CD4-positive, alpha-beta T cell treated with Interferon alpha-2 for 1 hour (primary cell): ENCODE measurements around the gene FAM168A.
"Not testable (repeated sequence)": the region's sequence is repeated elsewhere in the genome, so short reads cannot be mapped to it uniquely, and the experiment has no call there.

Source experiments
- DNase-seq, 2 donors: peaks; one replicate each; pipeline ENCODE4 v3.0.0-alpha.2; 2020 to 2022

FAM168A gene

DNA sequence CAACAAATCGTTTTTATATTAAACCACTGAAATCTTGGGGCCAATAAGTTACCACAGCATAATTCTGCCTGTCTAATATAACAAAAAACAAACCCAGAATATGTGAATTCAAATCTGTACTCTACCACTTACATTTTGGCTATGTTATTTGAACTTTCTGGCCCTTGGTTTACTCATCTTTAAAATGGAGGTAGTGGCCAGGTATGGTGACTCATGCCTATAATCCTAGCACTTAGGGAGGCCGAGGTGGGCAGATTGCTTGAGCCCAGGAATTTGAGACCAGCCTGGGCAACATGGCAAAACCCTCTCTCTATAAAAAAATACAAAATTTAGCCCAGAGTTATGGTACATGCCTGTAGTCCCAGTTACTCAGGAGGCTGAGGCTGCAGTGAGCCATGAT, 84.2 kb downstream of the FAM168A start:
- no peak for DNase-seq

DNA sequence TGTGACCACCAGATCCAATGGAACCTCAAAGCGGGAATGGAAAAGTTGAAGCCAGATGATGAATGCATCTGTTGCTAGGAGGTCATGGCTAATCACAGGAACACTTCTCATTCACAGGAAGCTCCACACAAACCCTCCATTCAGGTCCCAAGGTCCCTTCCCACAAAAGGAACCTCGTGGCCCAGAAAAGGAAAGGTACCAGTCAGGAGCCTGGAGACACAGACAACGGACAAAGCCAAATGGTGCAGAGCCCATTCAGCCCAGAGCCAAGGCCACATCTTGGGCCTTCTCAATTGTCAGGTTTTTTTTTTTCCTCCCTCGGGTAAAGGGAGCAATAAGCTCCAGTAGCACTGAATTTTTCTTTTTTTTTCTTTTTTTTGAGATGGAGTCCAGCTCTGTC, 87.0 kb downstream of the FAM168A start:
- no peak for DNase-seq

DNA sequence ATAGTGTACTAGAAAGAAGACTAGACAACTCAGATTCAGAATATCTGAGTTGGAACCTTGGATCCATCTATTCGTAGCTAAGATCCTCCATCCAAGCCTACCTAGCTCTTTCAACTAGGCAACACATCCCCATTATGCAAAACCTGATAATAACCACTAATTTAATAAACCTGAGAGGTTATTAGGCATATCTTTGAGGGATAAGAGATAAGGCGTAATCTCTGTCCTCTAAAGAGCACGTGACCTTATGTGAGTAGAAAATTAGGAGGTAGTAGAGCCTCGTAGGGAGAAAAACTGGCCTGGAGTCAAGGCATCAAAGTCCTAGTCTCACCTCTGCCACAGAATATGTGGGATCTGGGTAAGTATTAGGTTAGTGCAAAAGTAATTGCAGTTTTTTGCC, 87.8 kb downstream of the FAM168A start:
- DNase-seq, result no peak

DNA sequence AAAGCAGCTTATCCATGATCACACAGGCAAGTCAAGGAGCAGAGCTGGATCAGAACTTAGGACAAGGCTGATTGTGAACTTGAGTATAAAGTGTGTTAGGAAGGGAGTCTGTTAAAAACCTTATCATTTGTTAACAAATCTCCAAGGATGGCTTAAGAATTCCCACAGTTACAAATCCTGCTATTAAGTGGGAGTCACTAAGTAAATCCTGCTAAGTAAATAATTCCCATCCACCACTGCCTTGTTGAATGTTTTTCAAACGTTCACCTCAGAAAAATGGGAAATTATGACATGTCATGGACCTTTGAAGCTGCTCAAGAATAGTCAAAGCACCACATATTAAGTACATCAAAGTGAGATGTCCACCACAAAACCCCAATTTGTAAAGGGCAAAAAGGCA, 88.7 kb downstream of the FAM168A start:
- no peak for DNase-seq

DNA sequence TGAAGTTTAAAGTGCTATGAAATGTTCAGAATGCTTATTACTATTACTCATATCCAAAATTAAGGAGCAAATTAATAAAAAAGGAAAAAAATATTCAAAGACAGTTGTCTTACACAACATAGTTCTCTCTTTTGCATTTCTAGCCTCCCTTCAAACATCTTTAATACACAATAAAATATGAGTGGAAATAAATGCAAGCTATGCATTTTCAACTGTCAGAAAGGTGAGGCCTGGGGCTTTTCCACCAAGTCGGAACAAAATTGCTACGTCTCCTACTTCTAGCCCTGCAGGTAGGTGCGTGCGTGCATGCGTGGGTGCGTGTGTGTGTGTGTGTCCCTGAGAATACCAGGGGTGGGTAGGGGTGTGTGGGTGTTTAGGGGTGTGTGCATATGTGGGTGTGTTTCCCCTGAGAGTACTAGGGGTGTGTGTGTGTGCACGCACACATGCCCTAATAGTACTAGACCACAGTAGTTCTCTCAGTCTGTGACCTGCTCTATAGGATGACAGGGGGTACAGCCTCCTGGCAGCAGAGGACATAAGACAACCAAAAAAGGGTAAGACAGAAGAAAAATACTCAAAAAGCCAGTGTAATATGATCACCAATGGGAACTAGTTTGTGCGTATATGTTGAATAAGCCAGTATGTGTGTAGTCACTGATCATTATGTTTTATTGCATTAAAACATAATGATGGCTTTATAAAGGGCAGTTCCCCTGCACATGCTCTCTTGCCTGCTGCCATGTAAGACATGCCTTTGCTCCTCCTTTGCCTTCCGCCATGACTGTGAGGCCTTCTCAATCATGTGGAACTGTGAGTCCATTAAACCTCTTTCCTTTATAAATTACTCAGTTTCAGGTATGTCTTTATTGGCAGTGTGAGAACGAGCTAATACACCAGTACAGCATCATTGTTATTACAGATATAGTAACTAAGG, 89.4 kb downstream of the FAM168A start:
- no peak for DNase-seq

DNA sequence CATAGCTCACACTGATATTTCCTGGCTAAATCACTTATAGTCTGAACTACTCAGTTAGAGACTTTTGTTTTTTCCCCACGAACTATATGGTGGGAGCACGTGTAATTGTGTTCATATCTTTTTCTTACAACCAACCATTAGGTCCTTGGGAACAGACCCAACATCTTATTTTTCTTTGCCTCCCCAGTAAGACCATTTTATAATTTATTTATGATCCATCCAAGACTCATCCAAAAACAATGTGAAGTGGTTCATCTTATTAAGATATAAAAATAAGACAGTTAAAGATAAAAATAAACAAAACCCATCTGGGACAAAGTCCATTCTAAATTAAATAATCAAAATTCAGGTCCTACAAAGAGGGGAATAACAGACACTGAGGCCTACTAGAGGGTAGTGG, 90.8 kb downstream of the FAM168A start:
- no peak for DNase-seq

DNA sequence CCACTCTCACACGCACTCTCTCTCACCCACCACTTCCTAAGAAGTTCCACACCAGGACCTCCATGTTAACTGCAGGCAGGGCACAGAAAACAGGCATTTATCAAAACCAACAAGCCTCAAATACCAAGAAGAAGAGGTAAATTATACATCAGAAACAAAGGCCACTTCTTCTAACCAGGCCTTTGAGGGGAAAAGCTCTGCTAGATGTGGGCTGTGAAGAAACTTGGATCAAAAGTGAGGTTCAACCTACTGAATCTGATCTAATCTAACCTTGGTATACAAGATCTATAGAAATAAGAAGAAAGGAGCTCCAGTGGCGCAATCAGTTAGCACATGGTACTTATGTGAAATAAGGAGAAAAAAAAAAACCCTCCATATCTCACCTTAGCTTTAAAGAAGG, 91.9 kb downstream of the FAM168A start:
- DNase-seq, result no peak

DNA sequence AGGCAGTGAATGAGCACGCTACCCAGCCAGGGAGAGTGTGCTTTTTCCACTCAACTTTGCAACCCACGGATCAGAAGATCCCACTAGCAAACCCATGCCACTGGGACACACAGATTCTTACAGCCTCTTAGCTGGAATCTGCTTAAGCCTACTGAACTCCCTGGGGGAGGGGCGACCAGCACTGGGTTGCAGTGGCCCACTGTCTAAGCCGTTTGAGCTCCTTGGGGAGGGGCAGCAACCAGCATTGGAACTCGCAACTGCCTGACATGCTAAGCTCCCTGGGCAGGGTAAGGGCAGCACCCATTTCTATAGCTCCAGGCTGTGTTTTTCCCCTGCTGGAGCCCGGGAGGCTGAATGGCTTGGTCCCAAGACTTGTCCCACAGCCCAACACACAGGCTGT, 99.6 kb downstream of the FAM168A start:
- DNase-seq, result no peak

DNA sequence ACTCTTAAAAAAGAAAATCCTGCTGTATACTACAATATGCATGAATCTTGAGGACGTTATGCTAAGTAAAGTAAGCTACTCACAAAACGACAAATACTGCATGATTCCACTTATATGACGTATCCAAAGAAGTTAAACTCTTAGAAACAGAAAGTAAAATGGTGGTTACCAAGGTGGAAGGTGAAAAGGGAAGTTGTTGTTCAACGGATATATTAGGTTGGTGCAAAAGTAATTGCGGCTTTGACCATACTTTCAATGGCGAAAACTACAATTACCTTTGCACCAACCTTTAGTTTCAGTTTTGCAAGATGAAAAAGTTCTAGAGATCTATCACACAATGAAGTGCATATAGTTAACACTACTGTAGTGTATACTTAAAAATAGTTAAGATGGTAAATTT, 101.8 kb downstream of the FAM168A start:
- no peak for DNase-seq

DNA sequence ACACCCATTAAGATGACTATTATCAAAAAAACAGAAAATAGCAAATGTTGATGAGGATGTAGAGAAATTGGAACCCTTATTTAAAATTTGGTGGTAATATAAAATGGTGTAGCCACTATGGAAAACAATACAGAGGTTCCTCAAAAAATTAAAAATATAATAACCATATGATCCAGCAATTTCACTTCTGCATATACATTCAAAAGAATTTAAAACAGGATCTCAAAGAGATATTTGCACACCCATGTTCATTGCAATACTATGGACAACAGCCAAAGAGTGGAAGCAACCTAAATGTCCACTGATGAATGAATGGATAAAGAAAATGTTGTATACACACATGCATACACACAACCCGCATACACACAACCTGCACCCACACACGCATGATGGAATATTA, 102.2 kb downstream of the FAM168A start:
- DNase-seq, result no peak

DNA sequence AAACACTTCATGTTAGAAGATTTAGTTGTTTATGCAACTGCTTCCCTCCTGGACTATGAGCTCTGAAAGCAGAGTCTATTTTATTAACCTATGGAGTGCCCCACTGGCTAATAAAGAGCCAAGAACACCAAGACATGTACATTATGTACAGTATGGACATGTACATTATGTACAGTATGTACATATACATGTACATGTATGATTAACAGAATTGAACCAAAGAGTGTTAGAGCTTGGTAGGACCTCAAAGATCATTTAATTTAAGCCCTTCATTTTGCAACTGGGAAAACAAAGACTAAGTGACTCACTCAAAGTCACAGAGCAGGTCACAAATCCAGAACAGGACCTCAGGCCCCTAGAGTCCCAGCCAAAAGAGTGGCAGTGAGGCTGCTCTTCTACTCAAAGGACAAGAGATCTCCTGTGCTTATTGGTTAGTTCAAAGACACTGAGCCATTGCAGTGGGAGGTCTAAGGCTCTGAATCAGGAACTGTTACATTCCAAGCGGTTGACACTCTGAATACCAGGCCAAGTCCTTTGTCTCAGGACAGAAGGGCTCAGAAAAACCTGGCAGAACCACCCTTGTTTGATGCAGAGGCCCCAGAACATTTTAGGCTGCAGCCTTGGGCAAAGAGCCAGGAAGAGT, 103.8 kb downstream of the FAM168A start:
- DNase-seq, result no peak

DNA sequence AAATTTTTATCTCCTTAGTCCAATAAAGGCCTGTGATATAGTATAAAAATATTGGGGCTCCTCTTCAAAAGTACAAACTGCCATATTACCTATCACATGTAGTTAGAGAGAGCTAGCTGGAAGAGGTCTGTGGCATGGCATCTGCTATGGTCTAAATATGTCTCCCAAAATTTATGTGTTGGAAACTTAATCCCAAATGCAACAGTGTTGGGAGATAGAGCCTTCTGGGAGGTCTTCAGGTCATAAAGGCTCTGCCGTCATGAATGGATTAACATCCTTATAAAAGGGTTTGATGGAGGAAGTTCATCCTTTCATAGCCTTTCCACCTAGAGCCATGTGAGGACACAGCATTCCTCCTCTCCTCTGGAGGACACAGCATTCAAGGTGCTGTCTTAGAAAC, 116.3 kb downstream of the FAM168A start:
- DNase-seq, result no peak

DNA sequence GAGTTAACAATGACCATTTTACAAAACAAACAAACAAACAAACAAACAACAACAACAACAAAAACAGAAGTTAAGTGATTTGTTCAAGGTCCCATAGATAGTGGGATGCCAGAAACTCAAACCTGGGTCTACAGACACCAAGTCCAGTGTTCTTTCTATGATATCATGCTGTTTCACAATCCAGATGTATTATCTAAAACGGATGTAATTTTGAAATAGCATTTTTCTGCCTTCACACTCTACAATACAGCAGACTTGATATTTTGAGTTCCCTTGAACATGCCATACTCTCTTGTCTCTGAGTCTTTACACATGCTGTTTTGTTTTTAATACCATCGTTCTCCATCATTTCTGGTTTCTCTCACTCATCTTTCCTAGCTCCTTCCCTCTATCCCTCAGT, 117.2 kb downstream of the FAM168A start:
- no peak for DNase-seq

DNA sequence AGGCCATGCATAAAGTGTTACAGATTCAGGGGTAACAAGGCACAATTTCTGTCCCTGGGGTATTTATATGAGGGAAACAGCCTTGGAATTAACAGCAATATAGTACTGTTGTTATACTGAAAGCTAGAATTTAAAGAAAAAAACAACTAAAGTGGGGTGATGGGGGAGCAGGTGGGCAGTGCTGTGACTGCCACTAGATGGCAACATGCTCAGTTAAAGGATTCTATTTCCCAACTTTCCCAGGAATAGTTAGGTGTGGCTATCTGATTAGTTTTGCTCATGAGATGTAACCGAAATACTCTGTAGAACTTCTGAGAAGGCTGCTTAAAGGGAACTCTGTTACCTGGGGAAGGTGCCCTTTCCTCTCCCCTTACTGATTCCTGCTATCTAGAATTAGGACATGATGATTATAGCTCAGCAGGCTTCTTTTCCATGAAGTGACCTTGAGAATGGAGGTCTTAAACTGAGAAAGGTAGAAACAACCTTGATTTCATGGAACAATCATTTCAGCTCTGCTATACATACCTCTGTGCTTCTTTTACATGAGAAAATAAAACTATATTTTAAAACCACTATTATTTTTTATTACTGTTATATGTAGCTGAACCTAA, 119.1 kb downstream of the FAM168A start:
- DNase-seq, result no peak

DNA sequence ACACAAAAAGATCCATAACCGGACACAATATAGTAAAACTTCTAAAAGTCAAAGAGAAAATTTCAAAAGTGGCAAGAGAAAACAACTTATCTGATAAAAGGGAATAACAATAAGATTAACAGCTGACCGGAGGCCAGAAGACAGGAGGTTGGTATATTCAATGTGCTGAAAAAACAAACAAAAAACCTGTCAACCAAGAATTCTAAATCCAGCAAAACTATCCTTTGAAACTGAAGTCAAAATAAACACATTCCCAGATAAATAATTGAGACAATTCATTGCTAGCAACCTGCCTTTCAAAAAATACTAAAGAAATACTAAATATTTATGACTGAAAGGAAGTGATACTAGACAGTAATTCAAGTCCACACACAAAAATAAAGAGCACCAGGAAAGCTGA, 120.4 kb downstream of the FAM168A start:
- no peak for DNase-seq

DNA sequence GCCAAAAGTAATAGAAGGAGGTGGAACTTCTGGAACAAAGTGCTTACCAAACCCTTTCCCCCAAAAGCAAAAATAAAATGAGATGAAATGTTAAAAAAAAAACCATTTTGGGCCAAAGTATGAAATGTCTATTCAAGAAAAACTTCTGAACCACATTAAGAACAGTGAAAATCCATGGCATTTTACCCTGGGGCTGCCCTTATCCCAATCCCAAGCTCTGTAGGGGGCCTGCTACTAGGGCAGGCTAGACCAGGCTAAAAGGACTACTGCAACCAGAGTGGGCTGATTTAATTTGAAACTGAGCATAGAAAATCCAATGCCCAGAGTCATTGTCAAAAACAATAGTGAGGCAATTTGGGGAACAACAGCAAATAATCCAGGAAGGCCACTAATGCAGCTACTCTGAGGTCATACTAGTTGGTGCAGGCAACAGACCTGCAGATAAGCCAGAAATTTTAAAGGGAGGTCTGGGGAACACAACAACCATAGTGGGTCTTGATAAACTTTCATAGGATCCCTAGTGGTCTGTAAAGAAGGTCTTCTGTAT, 122.3 kb downstream of the FAM168A start:
- no peak for DNase-seq

DNA sequence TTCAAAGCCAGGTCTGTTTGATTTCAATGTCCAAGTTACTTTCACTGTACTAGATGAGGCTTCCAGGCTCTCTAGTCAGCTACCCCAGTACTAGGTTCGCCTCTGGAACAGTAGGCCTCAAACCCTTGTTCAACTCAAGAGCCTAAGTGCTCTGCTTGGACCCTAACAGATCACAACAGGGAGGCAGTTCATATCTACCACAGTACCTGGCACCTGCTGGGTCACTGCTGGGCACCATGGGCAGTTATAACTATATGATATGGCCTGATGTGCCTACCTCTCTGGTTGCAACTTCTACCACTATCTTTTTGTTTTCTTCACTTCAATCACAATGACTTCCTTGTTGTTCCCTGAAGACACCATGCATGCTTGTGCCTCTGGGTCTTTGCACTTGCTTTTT, 124.7 kb downstream of the FAM168A start:
- DNase-seq, result no peak

DNA sequence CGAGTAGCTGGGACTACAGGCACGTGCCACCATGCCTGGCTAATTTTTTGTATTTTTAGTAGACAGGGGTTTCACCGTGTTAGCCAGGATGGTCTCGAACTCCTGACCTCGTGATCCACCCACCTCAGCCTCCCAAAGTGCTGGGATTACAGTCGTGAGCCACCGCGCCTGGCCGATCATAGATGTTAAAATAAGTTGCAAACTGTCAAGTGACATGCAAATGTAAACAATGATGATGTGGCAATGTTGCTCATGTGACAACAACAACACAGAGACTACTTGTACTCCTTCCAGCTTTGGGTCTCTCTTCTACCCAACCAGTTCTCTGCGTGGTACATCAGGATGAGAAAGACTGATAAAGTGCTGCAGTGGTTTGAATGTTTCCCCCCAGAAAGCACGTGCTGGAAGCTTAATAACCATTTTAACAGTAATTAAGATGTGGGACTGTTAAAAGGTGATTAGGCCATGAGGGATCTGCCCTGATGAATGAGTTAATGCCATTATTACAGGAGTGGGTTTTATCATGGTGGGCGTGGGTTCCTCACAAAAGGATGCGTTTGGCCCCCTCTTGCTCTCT, 127.8 kb downstream of the FAM168A start:
- DNase-seq, result not testable (repeated sequence)

DNA sequence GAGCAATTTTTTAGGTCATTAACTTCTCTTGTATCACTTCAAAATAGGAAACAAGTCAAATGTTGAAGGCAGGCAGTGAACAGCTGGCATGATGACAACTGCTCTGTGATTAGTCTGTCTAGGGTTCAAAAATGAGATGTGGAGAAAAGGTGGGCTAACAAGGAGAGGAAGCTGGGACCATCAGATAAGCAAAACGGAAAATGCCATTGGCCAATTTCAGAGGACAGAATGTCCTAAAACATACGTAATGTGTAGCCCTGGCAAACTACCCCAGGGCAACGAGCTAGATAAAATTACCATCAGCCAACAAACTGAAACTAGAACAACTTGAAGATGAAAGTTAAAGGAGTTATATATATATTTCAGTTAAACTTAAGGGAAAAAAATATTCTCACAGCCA, 128.5 kb downstream of the FAM168A start:
- no peak for DNase-seq

DNA sequence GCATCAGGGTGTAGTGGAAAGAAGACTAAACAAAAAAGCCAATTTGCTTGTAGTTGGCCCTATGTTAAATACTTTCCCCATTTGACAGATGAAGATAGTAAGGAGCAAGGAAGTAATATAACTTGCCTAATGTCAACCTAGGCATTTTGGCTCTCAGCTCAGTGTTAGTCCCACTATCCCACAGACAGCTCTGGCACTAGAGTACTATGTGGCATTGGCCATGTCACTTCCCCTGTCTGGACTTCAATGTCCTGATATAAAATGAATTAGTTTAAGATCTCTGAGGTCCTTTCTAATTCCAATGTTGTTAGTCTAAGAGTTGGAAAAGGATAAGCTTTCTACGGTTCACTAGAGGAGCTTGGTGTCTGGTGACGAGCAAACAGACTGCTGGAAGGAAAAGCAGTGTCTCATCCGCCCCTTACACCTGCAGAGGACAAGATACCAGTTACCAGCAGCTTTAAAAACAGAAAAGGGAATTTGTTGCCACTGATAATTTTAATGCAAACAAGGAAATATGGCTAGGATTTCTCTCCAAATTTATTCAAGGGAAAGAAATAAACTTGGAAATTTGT, 129.2 kb downstream of the FAM168A start:
- DNase-seq, result no peak

DNA sequence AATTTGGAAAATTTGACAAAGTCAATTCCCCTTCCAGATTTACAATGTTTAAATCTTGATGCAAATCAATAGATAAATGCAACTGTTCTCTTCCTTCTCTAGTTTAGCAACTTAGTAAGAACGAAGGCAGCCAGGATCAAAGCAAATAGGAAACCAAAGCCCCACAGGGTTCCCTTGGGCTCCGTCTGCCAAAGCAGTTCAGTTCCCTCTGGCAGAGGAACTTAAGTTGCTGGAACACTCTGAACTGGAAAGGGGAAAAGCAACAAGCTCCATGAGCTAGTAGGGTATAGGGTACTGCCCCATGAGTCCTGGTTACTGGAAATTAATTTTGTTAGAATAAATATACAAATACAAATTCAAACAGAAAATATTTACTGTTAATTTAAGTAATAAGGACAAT, 130.4 kb downstream of the FAM168A start:
- no peak for DNase-seq

DNA sequence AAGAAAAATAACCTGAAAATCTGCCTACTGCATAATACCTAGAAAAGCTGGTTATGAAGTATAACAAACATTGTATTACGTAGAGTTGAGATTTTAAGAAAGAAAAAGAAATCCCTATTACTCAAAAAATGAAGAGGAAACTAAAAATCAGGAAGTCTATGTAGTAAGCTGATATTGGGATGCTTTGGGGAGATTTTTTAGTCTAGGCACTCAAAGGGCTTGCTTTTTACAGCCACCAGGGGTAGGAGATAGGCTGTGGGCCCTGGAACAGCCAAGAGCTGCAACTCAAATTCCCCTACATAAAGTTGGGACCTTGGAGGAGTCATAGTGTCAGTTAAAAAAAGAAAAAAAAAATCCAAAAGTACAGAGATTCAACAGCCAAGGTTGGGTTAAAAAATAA, 131.3 kb downstream of the FAM168A start:
- no peak for DNase-seq

DNA sequence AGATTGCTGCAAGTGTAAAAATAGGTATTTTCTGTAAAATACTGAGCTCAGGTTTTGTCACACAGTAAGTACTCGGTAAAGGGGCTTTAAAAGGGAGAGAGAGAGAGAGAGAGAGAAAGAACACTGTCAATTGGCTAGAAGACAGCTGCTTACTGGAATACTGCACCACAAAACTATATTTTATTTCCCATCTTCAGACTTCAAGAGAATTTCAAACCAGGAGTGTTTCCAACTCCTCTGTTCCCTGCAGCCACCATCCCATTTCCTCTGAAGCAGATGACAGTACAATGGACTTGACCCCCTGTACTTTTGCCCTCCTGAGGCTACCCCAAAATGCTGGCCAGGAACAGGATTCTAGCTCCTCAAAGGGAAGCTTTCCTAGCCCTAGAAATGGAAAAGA, 132.0 kb downstream of the FAM168A start:
- no peak for DNase-seq
